ENCODE results near the gene PRKCH. TPM values are rescaled to one million over a fixed set of nuclear protein-coding genes. Genes with fewer than 3 reads are reported as not detected.

PRKCH gene
- polyA plus RNA-seq, 3 donors, result 3.6 to 6.2 (median 5.4) TPM

DNA sequence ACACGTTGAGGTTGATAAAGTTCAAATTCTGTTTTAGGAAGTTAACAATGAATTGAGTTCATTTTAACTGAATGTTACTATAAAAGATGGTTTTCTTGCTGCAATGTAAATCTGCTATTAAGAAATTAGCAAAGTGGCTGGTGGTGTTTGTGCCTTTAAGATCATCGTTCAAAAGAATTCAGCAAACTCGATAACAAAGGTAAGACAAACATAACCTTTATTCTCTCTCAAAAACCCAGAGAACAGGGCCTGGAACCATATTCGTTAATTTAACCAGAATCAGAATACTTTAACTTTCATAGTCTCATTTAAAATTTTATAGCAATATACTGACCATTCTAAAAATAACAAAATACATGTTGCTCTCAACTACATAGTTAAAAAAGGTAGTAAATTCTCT is 43.6 kb upstream of the PRKCH start:
- H3K9me3 ChIP-seq (replicated peaks in 1 of 2; ENCODE audit: control insufficient read depth in 1 of 2, insufficient read depth in 1 of 2, low read length in 2 of 2), result peaks cover 3 to 9% of the 10 kb centered on the region in 2 donors
- H3K79me2 ChIP-seq (ENCODE audit: insufficient read depth, low read length), result no peaks in the 10 kb centered on the region
- no peaks in the 10 kb centered on the region for H3K36me3 ChIP-seq (replicated peaks in 1 of 2; ENCODE audit: control insufficient read depth in 1 of 2, insufficient read depth in 2 of 2, low read length in 2 of 2)
- WGBS (ENCODE audit: insufficient coverage), result no CpG with 5 or more reads among the region's 4 CpGs
- TF ChIP-seq, protein P1, sequence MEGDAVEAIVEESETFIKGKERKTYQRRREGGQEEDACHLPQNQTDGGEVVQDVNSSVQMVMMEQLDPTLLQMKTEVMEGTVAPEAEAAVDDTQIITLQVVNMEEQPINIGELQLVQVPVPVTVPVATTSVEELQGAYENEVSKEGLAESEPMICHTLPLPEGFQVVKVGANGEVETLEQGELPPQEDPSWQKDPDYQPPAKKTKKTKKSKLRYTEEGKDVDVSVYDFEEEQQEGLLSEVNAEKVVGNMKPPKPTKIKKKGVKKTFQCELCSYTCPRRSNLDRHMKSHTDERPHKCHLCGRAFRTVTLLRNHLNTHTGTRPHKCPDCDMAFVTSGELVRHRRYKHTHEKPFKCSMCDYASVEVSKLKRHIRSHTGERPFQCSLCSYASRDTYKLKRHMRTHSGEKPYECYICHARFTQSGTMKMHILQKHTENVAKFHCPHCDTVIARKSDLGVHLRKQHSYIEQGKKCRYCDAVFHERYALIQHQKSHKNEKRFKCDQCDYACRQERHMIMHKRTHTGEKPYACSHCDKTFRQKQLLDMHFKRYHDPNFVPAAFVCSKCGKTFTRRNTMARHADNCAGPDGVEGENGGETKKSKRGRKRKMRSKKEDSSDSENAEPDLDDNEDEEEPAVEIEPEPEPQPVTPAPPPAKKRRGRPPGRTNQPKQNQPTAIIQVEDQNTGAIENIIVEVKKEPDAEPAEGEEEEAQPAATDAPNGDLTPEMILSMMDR (IDR thresholded peaks at IDR 0.05), result no peak
- no peak overlapping the region for H3K27ac ChIP-seq (ENCODE audit: low read depth in 1 of 2, low read length in 2 of 2)
- no peak for DNase-seq
- peaks cover 43 to 69% (median 51%) of the 10 kb centered on the region in 3 donors for H3K27me3 Mint-ChIP-seq (ENCODE audit: low read depth in 3 of 3)
- intact Hi-C loops (cut with micrococcal nuclease), result no loop called here
- H3K4me2 ChIP-seq (replicated peaks; ENCODE audit: extremely low read depth, low read length, poor library complexity, severe bottlenecking), result no peak overlapping the region
- peaks cover 14 to 15% of the 10 kb centered on the region in 2 donors for H3K4me1 ChIP-seq (ENCODE audit: control insufficient read depth in 1 of 2, insufficient read depth in 2 of 2, low read length in 2 of 2)
- no peak overlapping the region for H3K4me3 ChIP-seq (replicated peaks in 1 of 3; ENCODE audit: low read depth in 2 of 3, low read length in 3 of 3)
- peaks cover 0 to 12% (median 0%) of the 10 kb centered on the region in 7 donors for H3K9me3 Mint-ChIP-seq
- H3K4me1 Mint-ChIP-seq, result peaks cover 17% of the 10 kb centered on the region
- H3K36me3 Mint-ChIP-seq, result no peaks in the 10 kb centered on the region
- no peak overlapping the region for H2AFZ ChIP-seq (ENCODE audit: insufficient read depth, low read depth, low read length, poor library complexity, severe bottlenecking)
- H3K4me3 Mint-ChIP-seq, result peak overlapping the region in 1 of 2 donors; percentile 30
- H3K27ac Mint-ChIP-seq, result no peak overlapping the region
- no peaks in the 10 kb centered on the region for H4K20me1 ChIP-seq (ENCODE audit: insufficient read depth, low read length)
- no peak overlapping the region for H3K9ac ChIP-seq (ENCODE audit: insufficient read depth, low read length, poor library complexity, severe bottlenecking)
- peaks cover 47 to 79% of the 10 kb centered on the region in 2 donors for H3K27me3 ChIP-seq (ENCODE audit: control insufficient read depth in 2 of 2, insufficient read depth in 2 of 2, low read length in 2 of 2)

DNA sequence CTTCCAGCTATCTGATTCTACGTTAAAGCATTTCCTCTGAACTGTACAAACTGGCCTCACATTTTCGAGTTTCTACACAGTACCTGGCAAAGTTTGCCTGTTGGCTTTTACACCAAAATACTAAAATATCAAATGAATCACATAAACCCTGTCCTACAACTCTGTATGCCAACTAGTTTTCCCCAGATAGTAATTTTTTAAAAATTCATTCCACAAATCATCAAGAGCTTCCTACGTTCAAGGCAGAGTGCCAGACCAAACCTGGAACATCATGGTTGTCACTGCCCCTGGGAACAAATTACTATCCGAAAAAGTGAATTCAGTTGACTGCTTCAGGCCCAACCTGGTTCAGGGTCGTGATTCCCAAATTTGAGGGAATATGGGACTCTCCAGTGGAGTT is 42.3 kb upstream of the PRKCH start:
- Mint-ChIP-seq H3K4me1 (peaks cover 17% of the 10 kb centered on the region), H3K27ac (no peak overlapping the region), H3K4me3 (peak overlapping the region in 1 of 2 donors; percentile 90), H3K27me3 (ENCODE audit: low read depth in 3 of 3) (peaks cover 53 to 73% (median 61%) of the 10 kb centered on the region in 3 donors), H3K36me3 (no peaks in the 10 kb centered on the region), H3K9me3 (peaks cover 0 to 12% (median 0%) of the 10 kb centered on the region in 7 donors)
- 67% methylated on average over 5 of the region's 5 CpGs for WGBS (ENCODE audit: insufficient coverage)
- Histone ChIP-seq H3K4me3 (replicated peaks in 1 of 3; ENCODE audit: low read depth in 2 of 3, low read length in 3 of 3) (no peak overlapping the region), H4K20me1 (ENCODE audit: insufficient read depth, low read length) (no peaks in the 10 kb centered on the region), H2AFZ (ENCODE audit: insufficient read depth, low read depth, low read length, poor library complexity, severe bottlenecking) (no peak overlapping the region), H3K36me3 (replicated peaks in 1 of 2; ENCODE audit: control insufficient read depth in 1 of 2, insufficient read depth in 2 of 2, low read length in 2 of 2) (no peaks in the 10 kb centered on the region), H3K4me2 (replicated peaks; ENCODE audit: extremely low read depth, low read length, poor library complexity, severe bottlenecking) (no peak overlapping the region), H3K9me3 (replicated peaks in 1 of 2; ENCODE audit: control insufficient read depth in 1 of 2, insufficient read depth in 1 of 2, low read length in 2 of 2) (peaks cover 3 to 9% of the 10 kb centered on the region in 2 donors), H3K4me1 (ENCODE audit: control insufficient read depth in 1 of 2, insufficient read depth in 2 of 2, low read length in 2 of 2) (peaks cover 14 to 15% of the 10 kb centered on the region in 2 donors), H3K27me3 (ENCODE audit: control insufficient read depth in 2 of 2, insufficient read depth in 2 of 2, low read length in 2 of 2) (peaks cover 57 to 84% of the 10 kb centered on the region in 2 donors), H3K79me2 (ENCODE audit: insufficient read depth, low read length) (no peaks in the 10 kb centered on the region), H3K9ac (ENCODE audit: insufficient read depth, low read length, poor library complexity, severe bottlenecking) (no peak overlapping the region), H3K27ac (ENCODE audit: low read depth in 1 of 2, low read length in 2 of 2) (no peak overlapping the region)
- no peak for DNase-seq
- intact Hi-C loops (cut with micrococcal nuclease), result no loop called here
- TF ChIP-seq, protein P1 (IDR thresholded peaks at IDR 0.05), result no peak

Data from CD14-positive monocyte (primary cell).